Measurements from ENCODE around the gene SWAP70.

DNA sequence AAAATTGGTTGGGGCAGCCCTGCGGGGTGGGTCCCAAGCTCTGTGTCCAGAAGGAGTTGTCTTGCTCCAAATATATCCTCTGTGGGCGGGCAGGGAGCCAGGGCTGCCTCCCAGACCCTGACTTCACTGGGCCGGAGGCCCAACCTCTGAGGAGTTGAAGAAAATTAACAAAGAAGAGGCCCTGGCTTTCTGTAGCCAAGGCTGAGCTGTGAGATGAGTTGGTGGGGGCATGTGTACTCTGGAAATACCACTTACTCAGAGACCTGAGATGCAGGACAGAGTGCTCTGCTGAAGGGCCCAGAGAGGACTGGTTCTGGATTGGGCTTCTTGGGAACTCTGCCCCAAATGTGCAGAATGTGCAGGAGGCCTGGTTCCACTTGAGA is 96.3 kb downstream of the SWAP70 start:
- TF ChIP-seq, protein P1, sequence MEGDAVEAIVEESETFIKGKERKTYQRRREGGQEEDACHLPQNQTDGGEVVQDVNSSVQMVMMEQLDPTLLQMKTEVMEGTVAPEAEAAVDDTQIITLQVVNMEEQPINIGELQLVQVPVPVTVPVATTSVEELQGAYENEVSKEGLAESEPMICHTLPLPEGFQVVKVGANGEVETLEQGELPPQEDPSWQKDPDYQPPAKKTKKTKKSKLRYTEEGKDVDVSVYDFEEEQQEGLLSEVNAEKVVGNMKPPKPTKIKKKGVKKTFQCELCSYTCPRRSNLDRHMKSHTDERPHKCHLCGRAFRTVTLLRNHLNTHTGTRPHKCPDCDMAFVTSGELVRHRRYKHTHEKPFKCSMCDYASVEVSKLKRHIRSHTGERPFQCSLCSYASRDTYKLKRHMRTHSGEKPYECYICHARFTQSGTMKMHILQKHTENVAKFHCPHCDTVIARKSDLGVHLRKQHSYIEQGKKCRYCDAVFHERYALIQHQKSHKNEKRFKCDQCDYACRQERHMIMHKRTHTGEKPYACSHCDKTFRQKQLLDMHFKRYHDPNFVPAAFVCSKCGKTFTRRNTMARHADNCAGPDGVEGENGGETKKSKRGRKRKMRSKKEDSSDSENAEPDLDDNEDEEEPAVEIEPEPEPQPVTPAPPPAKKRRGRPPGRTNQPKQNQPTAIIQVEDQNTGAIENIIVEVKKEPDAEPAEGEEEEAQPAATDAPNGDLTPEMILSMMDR (conservative IDR thresholded peaks at IDR 0.05 in 1 of 2, IDR thresholded peaks at IDR 0.05 in 1 of 2; ENCODE audit: low read depth in 1 of 2, low read length in 2 of 2), result no peak
- TF ChIP-seq EZH2 (IDR thresholded peaks at IDR 0.05; ENCODE audit: low read length, missing control alignments), result no peak

Measured in fibroblast of lung (primary cell).